Tibial nerve (tissue), 4 donors: ENCODE measurements around the gene SIAH2.

Experiments
- EP300 ChIP-seq, 2 donors: sonication (generic); formaldehyde crosslinking; IDR thresholded peaks; one replicate each; pipeline ENCODE4 v1.6.1; 2017; ENCODE audit warnings: antibody characterized with exemption in 2 of 2, mild to moderate bottlenecking in 1 of 2
- POLR2A ChIP-seq, 2 donors: fragments of 450-650 bp; IDR thresholded peaks; one replicate each; pipeline ENCODE4 v1.6.1; 2017; ENCODE audit warnings: antibody characterized with exemption in 2 of 2, mild to moderate bottlenecking in 2 of 2, moderate library complexity in 2 of 2
- TF ChIP-seq, protein P1 (sequence below), 5 experiments: fragments of 200-600 bp in 3 of 5; fragments of 450-650 bp in 2 of 5; sonication (generic) in 3 of 5; IDR thresholded peaks; one replicate each; pipeline ENCODE4 v1.5.1; 2016 to 2019; ENCODE audit warnings: antibody characterized with exemption in 5 of 5, mild to moderate bottlenecking in 3 of 5, moderate library complexity in 2 of 5

DNA sequence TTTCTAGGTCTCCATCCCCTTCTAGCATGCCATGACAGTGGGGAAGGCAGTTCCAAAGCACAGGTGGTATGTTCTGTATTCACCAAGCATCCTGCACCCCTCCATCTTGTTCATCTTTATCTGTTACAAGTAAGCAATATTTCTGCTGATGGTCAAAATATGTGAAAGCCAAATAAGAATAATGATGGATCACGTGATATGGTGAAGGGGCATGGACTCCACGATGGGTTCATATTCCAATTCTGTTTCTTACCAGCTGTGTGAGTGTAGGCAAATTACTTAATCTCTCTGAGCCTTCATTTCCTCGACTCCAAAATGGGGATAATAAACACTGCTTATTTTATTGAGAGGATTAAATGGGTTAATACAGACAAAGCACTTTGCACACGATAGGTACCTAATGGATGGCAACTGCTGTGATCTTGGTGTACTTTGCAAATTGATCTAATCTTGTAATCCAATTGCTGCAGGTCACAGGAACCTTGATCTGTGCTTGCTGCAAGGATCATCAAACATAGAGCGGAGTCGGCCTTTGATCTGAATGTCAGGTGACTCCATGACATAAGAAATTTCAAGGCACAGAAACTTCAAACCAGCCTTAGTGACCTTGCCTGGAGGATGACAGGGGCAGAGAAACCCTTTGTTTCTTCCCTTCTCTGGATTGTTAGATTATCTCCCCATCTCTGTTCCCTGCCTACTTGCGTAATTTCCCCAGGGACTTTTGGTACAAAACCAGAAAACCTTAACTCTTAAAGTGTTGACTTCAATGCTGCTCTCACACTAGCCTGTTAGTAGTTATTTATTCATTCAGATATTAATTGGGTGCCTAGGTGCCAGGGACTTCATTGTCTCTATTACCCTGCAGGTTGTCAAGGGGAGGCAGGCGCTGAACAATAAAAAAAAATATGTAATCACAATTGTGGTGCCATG lies 25.8 kb downstream of the SIAH2 start:
- TF ChIP-seq EP300 (IDR thresholded peaks at IDR 0.05) (no peak), POLR2A (IDR thresholded peaks at IDR 0.05) (no peak)
- TF ChIP-seq, protein P1, sequence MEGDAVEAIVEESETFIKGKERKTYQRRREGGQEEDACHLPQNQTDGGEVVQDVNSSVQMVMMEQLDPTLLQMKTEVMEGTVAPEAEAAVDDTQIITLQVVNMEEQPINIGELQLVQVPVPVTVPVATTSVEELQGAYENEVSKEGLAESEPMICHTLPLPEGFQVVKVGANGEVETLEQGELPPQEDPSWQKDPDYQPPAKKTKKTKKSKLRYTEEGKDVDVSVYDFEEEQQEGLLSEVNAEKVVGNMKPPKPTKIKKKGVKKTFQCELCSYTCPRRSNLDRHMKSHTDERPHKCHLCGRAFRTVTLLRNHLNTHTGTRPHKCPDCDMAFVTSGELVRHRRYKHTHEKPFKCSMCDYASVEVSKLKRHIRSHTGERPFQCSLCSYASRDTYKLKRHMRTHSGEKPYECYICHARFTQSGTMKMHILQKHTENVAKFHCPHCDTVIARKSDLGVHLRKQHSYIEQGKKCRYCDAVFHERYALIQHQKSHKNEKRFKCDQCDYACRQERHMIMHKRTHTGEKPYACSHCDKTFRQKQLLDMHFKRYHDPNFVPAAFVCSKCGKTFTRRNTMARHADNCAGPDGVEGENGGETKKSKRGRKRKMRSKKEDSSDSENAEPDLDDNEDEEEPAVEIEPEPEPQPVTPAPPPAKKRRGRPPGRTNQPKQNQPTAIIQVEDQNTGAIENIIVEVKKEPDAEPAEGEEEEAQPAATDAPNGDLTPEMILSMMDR (IDR thresholded peaks at IDR 0.05), result no peak
